GM10847 (cell line): ENCODE measurements around the gene PLA2G4A.

Experiments used
- POLR2A ChIP-seq: IDR thresholded peaks from 2 replicates; pipeline ENCODE4 v1.6.1; 2011; ENCODE audit not compliant: insufficient read length; ENCODE audit errors: extremely low read depth

The PLA2G4A gene

GRCh38 chr1:186849271-186849671 is 20.5 kb downstream of the PLA2G4A start:
- TF ChIP-seq POLR2A = no peak

DNA sequence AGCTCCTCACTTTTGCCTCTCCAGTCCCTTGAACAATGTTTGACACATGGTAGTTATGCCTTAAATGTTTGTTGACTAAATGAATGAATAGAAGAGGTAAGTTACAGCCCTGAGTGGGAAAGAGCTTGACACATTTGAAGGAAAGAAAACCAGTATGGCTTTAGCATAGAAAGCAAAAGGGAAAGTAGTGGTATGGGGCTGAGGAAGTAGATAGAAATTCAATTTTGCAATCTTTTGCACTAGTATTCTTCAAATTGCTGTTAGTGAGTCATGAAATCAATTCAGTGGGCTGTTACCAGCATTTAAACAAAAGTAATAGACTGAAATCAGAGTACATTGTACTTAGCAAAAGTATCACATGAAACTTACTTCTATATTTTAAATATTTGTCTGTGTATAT is 21.1 kb downstream of the PLA2G4A start:
- TF ChIP-seq POLR2A = no peak

DNA sequence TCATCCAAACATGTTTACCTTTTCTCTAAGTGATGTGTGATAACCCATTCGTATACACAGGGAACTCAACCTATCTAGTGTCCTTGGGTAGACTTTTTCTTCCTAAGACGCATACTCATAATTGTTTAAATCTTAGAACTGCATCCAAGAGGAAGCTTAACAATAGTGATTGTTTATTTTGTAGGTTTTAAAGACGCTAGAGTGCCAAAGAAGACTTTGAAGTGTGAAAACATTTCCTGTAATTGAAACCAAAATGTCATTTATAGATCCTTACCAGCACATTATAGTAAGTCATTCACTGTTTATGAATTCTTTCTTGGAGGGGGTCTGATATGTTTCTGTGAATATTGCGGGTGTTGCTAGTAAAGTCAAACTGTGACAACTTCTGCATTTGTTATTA is 25.4 kb downstream of the PLA2G4A start:
- TF ChIP-seq POLR2A = no peak

- TF ChIP-seq POLR2A = no peak
Observed at GRCh38 chr1:186858923-186859322, 30.2 kb downstream of the PLA2G4A start.

DNA sequence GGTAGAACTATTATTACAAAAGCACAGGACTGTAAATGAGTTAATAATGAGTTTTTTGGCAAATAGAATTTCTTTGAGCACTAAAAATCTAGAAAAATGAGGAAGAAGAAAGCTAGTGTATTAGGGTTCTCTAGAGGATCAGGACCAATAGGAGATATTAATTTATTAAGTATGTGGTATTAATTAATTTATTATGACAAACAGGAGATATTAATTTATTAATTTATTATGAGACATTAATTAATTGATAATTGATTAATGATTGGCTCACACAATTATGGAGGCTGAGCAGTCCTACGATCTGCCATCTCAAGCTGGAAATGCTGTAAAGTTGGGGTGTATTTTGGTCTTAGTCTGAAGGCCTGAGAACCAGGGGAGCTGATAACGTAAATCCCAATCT is 31.2 kb downstream of the PLA2G4A start:
- TF ChIP-seq POLR2A = no peak

DNA sequence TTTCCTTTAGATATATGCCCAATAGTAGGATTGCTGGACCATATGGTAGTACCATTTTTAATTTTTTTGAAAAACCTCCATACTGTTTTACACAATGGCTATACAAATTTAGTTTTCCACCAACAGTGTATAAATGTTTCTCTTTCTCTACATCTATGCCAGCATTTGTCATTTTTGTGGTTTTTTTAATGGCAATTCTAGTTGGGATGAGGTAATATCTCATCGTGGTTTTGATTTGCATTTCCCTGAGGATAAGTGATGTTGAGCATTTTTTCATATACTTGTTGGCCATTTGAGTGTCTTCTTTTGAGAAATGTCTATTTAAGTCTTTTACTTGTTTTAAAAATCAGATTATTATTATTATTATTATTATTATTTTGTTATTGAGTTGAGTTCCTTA is 35.5 kb downstream of the PLA2G4A start:
- TF ChIP-seq POLR2A = no peak

- no peak for TF ChIP-seq POLR2A
Observed at GRCh38 chr1:186865253-186865652, 36.5 kb downstream of the PLA2G4A start.

DNA sequence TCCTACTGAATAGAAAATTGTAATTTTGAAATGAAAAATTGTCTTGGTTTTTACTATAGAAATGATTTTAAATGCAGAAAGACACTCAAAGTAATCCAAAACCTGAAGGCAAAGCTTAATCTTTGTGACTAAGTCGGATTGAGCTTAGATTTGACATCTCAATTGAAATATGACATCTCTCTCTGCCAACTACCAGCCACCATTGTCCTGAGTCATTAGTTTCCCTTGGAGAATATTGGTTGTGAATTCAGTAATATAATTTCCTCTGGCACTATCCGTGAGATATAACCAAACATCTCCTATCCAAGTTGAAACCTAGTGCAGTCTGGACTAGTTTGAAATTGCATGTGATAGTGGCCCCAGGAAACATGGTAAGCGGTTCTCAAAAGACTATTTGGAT is 37.1 kb downstream of the PLA2G4A start:
- TF ChIP-seq POLR2A = no peak

DNA sequence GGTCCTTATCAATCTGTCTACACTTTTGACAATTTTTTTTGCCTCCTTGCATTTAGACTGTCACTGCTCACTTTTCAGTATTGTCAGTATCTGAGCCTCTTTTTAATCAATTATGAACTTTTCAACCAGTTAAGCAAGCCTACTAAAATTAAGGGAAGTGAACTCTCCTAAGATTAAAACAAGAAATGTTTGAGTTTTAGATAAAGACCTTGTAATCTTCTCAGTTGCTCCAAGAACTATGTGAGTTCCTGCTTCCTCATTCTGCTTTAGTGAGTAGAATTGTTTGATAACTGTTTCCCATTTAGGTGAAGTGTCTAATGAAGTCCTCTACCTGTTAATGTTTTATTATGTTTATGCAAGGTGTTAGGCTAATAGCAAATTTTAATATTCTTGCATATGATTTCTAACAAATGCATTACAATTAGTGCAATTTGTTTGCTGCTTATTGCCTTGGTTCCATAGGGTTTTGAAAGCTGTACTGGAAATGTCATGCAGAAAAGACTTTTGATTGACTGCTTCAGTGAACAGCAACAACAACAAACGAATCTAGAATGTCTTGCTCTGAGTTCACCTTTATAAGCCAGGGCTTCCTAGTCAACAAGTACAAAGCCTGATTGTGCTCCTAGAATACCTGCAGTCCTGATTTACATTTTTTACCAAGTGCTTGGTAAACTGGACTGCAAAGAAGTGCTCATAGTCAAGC is 40.9 kb downstream of the PLA2G4A start:
- no peak for TF ChIP-seq POLR2A

GRCh38 chr1:186871784-186872183 is 43.0 kb downstream of the PLA2G4A start:
- no peak for TF ChIP-seq POLR2A

DNA sequence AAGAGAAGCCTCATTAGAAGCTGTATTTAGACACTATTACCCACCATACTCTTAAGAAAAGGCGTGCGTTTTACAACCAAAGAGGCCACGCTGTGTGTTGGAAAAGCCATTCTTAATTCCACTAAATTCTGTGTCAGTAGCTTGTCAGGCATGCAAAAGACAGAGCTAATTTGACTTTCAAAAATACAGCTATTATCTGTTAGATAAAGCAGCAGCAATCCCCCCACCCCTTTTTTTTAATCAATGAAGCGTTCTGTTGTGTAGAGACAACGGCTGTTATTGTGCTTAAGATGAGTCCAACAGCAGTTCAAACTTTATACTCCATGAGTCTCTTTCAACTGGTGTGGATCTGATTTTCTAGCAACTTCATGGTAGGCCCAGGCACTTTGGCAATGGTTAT is 43.5 kb downstream of the PLA2G4A start:
- TF ChIP-seq POLR2A = no peak

DNA sequence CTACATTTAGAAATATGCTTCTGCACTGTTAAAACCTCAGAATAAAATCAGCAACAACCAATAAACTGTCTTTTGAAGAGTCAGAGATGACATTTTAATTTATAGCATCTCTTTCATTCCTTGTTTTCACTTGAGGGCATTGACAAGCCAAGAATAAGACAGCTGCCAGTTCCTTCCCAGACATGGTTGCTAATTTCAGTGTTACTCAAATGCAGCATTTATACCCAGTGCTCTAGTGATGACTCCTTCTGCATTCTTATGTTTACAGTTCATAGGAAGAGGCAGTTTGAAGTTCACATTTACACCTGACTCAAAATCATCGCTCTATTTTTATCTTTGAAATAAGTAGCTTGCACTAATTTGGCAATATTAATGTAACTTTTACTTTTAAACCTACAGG is 44.9 kb downstream of the PLA2G4A start:
- TF ChIP-seq POLR2A = no peak

DNA sequence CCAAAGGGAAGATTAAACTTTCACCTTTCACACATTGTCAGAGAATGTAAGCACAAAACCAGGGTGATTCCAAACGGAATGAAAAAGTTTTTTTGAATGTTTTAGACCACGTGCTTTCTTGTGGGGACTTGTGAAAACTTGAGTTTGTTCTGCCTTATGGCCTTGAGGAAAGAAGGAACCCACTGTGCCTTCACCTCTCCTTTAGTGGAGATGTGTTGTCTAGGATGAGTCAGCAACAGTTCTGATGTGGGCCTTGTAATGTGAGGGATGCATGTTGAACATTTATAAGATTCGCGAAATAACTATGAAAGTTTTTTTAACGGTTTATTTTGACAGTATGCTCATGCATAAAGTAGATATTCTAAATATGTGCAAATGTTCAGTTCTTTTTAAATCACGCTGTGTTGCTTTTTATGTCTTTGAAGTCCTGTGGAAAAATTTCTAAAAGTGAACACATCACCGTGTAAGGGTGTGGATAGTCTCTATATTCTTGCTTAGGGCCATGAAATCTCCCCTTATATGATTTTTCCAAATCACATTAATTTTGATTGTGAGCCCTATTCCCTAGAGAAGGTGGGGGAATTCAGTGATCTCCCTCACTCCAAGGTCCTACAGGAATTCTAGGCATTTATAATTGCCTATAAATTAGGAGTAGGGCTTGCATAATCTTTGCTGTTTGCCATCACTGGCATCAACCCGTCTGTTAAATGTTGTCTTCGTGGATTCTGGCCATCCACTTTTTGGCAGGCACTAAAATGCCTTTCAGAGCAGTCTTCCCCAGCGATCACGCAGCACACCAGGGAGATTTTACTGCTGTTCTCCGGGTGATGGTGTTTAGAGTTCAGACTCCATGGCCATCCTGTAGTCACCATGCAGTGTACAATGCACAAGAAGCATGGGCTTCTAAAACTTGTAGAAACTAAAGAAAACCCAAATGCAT is 47.4 kb downstream of the PLA2G4A start:
- TF ChIP-seq POLR2A = no peak

- no peak for TF ChIP-seq POLR2A
Observed at GRCh38 chr1:186878356-186878755, 49.6 kb downstream of the PLA2G4A start.

GRCh38 chr1:186880982-186881381 is 52.2 kb downstream of the PLA2G4A start:
- no peak for TF ChIP-seq POLR2A
